HG03196 (cell line): ENCODE results near the gene SERPINE3.

Experiments
- ATAC-seq: cut with Tn5 transposase; IDR thresholded peaks from one replicate; pipeline ENCODE4 v1.9.1; 2021; ENCODE audit not compliant: unreplicated experiment

Gene SERPINE3

DNA sequence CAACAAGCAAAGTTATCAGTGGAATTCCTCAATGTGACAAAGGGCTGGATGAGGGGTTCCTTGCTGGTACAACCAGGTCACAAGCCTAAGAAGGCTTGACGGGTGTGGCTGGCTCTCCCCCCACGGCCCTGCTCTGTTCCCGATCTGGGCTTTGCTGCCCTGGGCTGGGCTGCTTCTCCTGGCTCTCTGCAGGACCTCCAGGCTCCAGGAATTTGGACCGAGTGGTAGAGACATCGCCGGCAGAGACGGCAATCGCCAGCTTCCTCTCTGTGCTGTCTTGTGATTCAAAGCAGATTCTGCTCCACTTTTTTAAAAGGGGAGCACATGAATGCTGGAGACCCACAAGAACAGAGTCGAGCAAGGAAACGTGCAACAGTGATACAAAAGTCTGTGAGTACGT, at the start of gene SERPINE3:
Gene SERPINE3 (plus strand): TSS at position 338 of the 400 bp plus-strand sequence. CDS start 1,401 bp downstream, outside the sequence.
- ATAC-seq, result no peak

DNA sequence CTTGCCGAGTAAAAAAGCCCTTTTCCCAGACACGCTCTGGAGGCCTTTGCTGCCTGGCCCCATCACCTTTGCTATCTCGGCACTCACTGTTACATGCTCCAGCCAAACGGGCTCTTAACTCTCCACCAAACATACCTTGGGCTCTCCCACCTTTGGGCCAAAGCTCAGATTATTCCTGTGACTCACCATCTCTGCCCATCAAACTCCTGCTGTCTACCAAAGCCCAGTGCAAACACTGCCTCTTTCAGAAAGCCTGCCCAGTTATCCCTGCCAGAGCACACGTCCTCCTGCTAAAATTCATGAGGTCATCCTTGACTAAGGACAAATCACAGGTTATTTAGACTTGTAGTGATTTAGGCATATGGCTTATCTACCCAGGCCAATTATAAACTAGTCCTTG, 48.1 kb upstream of the SERPINE3 start:
- no peak for ATAC-seq

DNA sequence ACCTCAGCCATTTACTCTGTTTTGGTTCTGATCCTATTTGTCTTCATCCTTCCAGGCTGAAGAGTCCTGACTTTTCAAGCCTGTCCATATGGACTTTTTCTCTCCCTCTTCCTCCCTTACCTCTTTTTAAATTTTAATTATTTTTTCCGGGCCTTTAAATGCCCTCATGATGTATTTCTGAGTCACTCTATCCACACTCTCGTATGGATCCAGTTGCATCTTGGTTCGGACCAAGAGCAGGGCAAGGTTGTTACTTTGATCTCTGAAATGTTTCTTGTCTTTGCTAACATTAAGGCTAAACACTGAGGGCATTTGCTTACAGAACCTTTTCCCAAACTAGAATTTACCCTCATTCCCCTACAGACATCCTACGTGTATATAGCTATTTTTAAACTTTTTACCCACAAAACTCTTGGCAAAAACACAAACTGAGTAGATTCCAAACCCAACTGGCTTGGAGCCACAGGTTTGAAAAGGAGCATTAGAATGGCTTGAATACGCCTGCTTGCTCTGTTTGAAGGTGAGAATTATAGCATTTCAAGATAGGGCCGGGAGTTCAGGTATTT, 47.4 kb upstream of the SERPINE3 start:
- no peak for ATAC-seq

DNA sequence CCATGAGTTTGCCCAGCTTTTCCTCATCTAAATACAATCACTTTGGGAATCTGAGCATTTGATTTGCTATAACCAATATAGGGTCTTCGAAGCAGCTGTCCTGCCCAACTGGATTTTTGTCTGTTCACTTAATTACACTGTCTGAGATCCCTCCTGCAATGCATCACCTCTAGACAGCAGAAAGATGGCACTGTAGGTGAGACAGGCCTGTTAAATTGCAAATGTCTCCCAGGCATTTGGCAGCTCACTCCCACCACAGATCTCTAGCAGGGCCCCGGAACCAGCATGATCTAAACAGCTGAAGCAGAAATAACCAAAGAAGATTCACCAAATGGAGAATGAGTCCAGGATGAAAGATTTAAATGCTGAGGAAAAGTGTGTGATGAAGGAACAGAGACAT, 41.9 kb upstream of the SERPINE3 start:
- ATAC-seq, result no peak

DNA sequence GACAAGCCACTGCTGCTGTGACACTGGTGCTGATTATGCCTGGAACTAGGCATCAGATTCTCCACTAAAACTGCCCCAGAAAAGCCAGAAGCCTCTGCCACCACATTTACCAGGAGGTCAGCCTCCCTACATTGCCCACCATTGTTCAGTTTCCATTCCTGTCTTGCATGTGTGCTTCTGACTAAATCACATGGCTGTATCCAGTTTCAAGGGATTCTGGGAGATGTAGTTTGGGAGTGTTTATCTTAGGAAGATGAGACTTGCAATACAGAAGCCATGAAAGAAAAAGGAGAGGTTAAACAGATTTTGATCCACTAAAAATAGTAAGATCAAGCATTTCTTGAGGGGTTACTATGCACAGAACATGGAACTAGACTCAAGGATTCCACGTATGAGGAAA, 40.7 kb upstream of the SERPINE3 start:
- ATAC-seq, result no peak

DNA sequence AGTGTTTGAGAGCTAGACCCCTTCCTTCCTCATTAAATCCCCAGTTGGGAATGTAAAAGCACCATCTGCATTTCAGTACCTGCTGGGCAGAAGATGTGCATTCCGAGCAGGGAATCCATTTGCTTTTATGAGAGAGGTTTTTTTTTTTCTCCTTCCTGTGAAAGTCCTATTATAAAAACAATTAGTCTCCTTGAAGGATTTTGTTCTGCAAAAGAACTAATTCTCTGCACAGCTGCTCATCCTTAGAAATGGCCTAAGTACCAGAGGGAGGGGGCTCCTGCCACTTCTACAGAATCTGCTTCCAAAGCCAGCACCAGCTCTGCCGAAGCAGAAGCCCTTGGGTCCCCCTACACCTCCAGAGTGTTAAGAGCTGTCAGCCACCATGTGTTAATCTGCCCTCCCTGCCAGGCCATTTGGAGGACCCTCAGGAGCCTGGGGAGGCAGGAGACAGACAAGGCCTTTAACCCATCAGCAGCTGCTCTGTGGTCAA, 36.4 kb upstream of the SERPINE3 start:
- ATAC-seq, result no peak

DNA sequence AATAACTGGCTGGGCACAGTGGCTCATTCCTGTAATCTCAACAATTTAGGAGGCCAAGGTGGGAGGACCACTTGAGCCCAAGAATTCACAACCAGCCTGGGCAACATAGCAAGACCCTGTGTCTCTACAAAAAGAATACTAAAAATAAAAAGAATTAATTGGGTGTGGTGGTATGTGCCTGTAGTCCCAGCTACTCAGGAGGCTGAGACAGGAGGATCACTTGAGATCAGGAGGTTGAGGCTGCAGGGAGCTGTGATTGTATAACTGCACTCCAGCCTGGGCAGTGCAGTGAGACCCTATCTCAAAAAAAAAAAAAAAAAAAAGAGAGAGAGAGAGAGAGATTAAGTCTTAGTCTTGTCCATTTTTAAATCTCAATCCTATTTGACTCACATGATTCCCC, 35.6 kb upstream of the SERPINE3 start:
- ATAC-seq, result no peak

DNA sequence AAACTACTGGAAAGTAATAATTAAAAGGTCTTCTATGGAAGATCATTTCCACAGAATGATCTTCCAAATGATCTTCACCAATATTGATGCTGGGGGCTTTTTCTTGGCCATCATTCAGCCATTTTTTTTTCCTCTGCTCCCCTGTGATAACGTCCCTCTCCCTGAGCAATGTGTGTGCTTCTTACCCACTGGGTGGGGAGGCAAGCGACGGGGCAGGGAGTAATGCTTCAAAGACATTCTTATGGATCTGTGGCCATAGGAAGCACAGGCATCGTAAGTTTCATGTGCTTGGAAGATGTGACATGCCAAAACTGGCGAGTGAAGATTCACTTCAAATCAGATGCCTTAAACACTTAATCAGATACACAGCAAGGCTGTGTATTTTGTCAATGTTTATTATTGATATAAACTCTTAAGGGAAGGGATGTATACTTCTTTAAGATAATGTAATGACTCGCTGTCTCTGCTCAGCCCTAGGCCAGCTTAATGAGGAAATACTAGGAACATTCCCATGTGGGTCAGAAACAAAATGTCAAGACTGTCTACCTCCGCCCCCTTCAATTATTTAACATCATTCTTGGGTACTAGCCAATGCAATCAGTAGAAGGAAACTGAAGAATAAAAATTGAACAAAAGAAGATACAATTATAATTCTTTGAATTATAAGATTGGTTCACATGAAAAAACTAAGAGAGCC, 34.1 kb upstream of the SERPINE3 start:
- no peak for ATAC-seq

DNA sequence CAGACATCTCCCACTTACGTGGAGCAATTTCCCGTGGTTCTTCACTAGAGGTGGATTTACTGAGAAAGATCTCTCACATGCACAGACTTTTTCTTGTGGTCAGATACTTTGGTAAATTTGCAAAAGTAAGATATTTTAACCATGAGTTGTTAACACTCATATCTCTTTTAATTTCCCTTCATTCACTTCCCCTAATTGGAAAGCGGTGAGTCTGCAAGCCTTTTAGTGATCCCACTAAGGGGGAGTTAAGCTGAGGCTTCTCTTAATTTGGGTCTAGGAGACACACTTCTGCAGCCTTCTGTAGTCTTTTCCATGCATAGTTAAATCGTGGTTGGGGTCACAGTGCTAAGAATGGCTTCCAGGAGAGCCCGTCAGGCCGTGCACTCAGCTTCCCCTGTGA, 30.7 kb upstream of the SERPINE3 start:
- ATAC-seq, result no peak

DNA sequence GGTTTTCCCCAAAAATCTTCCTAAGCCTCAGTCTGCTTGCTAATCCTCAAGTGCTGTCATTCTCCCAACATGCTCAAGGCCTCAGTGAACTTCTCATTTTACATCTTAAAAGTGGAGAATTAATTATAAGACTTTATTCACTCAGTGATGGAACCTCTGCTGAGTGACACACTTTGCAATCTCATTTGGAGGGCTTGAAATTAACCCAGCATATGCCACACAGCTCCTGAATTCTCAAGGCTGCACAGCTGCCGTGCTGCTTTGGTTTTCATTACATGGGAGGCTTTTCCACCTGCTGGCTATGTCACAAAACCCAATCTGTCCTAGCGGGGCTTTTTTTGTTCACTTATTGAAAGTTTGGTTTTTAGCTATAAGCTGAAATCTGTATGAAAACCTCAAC, 28.3 kb upstream of the SERPINE3 start:
- no peak for ATAC-seq

DNA sequence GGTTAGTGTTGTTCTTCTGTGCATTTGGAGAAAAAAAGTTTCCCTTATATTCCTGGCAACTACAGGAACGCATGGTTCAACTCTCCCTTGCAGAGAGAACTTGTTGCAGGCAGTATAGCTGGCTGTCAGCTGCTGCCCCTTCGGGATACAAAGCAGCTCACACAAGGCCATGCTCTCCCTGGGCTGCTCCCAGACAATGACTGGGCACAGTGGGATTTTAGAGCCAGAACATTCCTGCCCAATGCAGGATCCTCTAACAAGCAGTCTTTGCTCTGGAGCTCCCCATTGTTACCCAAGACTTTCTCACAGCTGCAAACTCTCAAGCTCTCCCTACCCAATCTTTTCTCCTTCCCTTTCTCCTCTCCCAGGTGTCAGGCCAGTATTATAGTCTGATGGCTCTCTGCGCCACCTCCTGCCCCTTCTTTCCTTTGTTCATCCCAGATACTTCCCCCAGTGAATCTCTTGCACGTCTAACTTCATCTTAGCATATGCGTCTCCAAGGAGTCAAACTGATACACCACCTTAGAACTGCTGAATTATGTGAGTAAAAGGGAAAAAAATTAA, 27.5 kb upstream of the SERPINE3 start:
- ATAC-seq, result no peak

DNA sequence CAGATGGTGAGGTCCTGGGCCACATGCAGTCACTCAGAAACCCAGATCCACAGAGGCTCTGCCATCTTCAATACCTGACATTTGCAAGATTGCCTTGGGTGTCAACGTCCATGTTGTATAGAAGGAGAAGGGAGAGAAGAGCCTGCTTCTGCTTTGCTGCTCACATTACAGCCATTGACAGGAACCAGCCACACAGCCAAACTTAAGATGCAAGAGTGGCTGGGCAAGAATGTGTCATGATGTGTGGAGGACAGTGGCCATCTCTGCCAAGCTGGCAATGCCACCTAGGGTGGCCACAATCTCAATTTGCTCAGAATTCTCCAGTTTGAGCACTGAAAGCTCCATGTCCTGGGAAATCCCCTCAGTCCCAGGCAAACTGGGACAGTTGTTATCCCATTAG, 25.9 kb upstream of the SERPINE3 start:
- no peak for ATAC-seq

DNA sequence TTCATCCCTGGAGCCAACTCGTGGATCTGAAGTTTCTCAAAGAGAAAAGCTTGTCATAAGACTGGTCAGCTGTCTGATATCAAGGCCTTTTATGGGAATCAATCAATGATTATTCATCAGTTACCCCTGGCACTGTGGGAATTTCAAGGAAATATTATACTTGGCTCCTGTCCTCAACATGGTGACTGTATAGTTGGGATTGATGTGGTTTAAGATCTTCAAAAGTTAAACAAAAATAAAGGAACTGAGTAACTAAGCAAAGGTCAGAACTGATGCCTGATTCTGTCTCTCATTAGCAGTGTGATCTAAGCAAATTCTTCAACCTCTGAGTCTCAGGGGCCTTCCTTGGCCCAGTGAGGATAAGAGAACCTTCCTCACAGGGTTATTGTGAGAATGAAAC, 22.2 kb upstream of the SERPINE3 start:
- ATAC-seq, result no peak

DNA sequence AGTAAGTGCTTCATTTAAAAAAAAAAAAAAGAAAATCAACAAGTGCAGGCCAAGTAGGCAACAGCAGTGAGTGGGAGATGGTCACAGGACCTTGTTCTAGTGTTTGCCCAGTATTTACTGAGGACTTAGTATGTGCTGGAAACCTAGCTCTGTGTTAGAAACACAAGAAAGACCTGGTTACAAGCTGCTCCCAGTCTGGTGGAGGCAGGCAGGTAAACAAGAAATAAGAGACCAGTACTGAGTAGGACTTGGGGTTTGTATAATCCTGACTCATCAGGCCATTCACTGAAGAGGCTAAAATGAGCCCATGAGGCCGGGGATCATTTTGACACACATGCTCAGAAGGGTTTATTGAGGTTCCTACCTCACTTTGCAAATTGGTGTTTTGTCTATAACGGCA, 21.5 kb upstream of the SERPINE3 start:
- no peak for ATAC-seq

DNA sequence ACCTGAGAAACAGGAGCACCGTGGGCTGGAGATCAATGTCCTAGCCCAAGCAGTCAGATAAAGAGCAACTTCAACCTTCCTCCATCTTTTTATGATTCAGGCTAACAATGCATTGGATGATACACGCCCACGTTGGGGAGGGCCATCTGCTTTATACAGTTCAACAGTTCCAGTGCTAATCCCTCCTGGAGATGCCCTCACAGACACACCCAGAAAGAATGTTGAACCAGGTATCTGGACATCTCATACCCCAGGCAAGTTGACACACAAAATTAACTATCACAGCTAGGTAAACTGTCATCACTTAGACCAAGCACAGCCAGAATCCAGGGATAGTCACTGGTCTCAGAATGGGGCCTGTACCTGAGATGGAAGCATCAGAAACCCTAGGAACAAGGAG, 20.6 kb upstream of the SERPINE3 start:
- ATAC-seq, result no peak

DNA sequence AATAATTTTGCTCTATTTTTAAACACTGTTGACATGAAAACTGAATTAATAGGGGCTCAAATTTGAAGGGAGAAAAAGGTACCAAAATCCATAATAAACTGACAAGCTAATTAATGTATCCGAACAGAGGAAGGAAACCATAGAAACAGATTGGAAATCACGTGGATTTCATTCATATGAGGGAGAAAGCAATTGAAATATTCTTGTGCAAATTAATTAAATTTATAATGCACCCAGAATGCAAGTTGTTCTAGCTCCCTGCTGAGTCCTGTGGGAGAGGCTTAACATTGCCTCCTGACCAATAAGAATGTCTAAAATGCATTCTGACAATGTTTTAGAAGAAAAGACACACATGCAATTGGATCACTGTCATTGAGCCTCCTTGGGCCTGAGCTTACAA, 17.7 kb upstream of the SERPINE3 start:
- ATAC-seq, result no peak

DNA sequence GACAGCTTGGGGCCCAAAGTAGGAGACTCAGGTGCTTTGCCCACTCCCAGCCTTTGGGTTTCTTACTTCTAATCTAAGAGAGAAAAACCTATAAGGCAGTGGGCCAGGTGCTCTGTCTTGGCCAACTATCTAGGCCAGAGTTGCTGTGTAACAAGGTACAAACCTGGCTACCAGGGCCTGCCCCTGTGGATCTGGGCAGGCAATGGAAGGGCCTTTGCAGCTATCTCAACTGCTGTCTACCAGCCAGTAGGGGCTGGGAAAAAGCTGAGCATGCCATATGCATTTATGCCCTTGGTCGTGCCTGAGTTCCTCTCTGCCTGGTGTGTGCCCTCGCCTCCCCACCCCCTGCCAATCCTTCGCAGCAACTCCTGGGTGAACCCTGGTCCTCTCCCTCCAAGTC, 16.7 kb upstream of the SERPINE3 start:
- no peak for ATAC-seq

DNA sequence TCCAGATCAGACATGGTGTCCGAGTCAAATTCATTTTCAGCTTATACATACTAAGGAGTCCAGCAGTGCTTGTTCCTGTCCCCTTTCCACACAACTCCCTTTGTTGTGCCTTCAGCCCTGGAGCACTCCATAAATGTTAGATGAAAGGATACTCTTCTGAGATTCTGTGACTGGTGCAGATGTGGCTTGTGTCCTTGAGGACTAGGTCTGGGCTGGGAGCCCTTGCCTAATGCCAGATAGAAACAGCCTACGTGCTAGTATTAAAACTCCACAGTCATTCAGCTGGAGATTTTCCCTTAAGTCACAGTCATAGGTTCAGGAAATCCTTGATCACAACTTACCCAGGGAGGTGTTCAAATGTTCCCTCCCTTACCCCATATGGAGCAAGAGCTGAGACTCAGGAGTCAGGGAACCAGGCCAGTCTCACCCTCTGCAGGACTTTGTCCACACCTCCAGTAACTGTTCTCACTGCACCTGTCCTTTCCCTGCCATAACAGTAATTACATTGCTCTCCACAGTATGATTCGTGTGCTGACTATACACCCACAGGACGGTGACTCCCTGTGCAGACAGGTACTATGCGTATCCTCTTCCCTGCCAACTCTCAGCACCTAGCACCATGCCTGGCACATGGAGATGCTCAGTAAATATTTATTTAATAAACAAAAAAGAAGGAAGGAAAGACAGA, 15.5 kb upstream of the SERPINE3 start:
- ATAC-seq, result no peak

DNA sequence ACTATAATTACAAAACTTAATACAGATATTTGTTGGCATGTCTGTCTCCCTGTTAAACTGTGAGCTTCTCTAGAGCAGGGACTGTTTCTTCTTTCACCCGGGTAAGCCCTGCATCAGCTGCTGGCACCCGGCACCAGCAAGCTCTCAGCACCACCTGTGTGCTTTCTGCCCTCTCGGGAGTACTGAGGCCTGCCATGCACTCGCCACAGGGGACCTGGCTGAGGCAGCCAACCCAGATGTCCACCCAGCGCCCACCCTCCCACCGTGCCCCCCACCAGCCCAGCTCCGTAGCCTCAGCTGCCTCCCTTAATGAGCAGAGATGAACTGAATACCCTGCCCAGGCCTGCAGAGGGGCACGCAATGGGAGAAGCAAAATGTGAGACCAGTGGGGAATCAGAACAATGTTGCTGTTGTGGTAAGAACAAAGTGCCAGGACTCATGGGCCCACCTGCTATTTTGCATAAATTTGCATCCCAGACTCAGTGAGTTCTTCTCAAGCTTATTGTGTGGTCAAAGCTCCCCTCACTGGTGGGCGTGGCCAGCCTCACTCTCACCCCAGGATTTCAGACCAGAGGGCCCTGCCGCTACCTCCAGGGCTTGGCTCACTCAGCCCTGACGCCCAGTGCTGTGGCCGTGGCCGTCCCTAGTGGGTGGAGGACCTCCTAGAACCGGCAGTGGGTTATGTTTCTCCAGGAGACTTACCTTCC, 14.6 kb upstream of the SERPINE3 start:
- no peak for ATAC-seq

DNA sequence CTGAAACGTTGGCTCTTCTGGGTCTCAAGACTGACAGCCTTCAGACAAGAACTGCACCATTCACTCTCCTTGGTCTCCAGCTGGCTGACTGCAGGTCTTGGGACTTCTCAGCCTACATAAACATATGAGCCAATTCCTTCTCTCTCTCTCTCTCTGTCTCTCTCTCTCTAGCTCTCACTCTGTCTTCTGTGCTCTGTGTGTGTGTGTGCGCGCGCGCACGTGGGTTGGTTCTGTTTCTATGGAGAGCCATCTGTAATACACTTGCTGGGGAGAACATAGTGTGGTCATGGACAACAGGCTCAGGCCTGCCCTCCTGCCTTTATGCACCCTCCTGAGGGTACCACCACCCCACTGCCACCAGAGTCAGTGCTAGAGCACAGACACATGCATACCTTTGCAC, 13.7 kb upstream of the SERPINE3 start:
- ATAC-seq, result no peak

DNA sequence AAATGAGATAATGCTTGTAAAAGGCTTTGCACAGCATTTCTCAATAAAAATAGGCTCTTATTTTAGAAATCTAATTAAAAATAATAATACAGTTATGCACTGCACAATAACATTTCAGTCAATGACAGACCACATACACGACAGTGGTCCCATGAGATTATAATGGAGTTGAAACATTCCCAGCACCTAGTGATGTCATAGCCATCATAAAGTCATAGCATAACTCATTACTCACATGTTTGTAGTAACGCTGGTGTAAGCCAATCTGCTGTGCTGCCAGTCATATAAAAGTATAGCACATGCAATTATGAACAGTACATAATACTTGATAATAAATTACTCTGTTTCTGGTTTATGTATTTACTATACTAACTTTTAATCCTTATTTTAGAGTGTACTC, 12.7 kb upstream of the SERPINE3 start:
- ATAC-seq, result no peak
